Stomach (tissue), 4 donors: ENCODE measurements around the gene PTBP3.
"Not testable (repeated sequence)": the region's sequence is repeated elsewhere in the genome, so short reads cannot be mapped to it uniquely, and the experiment has no call there.

ENCODE experiments used
- CTCF ChIP-seq, 7 experiments: fragments of 450-650 bp in 4 of 7; fragments of 200-600 bp in 3 of 7; sonication (generic) in 3 of 7; IDR thresholded peaks; one replicate each; pipeline ENCODE4 v1.5.1; 2016 to 2019; ENCODE audit warnings: antibody characterized with exemption in 7 of 7, control low read depth in 2 of 7, mild to moderate bottlenecking in 1 of 7
- POLR2A ChIP-seq, 4 donors: fragments of 450-650 bp; IDR thresholded peaks; one replicate each; pipeline ENCODE4 v1.6.1; 2016; ENCODE audit warnings: antibody characterized with exemption in 4 of 4, control low read depth in 2 of 4, mild to moderate bottlenecking in 1 of 4, moderate library complexity in 1 of 4
- POLR2AphosphoS5 ChIP-seq, 3 donors: sonication (generic); formaldehyde crosslinking; IDR thresholded peaks; one replicate each; pipeline ENCODE4 v1.6.1; 2016; ENCODE audit warnings: antibody characterized with exemption in 3 of 3

GRCh38 chr9:112374232-112374631, 40.8 kb upstream of the PTBP3 start:
- not testable (repeated sequence) for TF ChIP-seq CTCF, POLR2A, POLR2AphosphoS5 (IDR thresholded peaks at IDR 0.05)
